Hepatocyte (in vitro differentiated cells): Measurements from ENCODE around the gene HSD17B14. TPM values are rescaled to one million over a fixed set of nuclear protein-coding genes. Genes with fewer than 3 reads are reported as not detected.

Experiments
- DNase-seq: peaks from one replicate; pipeline ENCODE4 v3.0.0-alpha.2; 2016; ENCODE audit warnings: low spot score
- H2AFZ ChIP-seq: fragments of 200-600 bp; sonication (generic); 2 replicates; pipeline ENCODE4 v1.6.0; 2016; ENCODE audit warnings: antibody characterized with exemption, mild to moderate bottlenecking
- H3K27ac ChIP-seq: fragments of 200-600 bp; sonication (generic); 2 replicates; pipeline ENCODE4 v1.5.1; 2016; ENCODE audit warnings: mild to moderate bottlenecking
- H3K27me3 ChIP-seq: fragments of 200-600 bp; sonication (generic); 2 replicates; pipeline ENCODE4 v1.6.1; 2016
- H3K36me3 ChIP-seq: fragments of 200-600 bp; sonication (generic); replicated peaks from 2 replicates; pipeline ENCODE4 v1.5.1; 2016; ENCODE audit warnings: low read depth; ENCODE audit not compliant: insufficient read depth
- H3K4me1 ChIP-seq: fragments of 200-600 bp; sonication (generic); 2 replicates; pipeline ENCODE4 v1.5.1; 2016; ENCODE audit warnings: mild to moderate bottlenecking, moderate library complexity; ENCODE audit not compliant: insufficient read depth
- H3K4me2 ChIP-seq: fragments of 200-600 bp; sonication (generic); 2 replicates; pipeline ENCODE4 v1.6.0; 2016
- H3K4me3 ChIP-seq: fragments of 200-600 bp; sonication (generic); 2 replicates; pipeline ENCODE4 v1.5.1; 2016; ENCODE audit warnings: mild to moderate bottlenecking
- H3K79me2 ChIP-seq: fragments of 200-600 bp; sonication (generic); 2 replicates; pipeline ENCODE4 v1.6.0; 2017; ENCODE audit warnings: mild to moderate bottlenecking
- H3K9me2 ChIP-seq: fragments of 200-600 bp; sonication (generic); replicated peaks from 2 replicates; pipeline ENCODE4 v1.6.0; 2017; ENCODE audit warnings: mild to moderate bottlenecking; ENCODE audit not compliant: insufficient read depth
- H3K9me3 ChIP-seq: fragments of 200-600 bp; sonication (generic); 2 replicates; pipeline ENCODE4 v1.5.1; 2016; ENCODE audit warnings: low read depth, mild to moderate bottlenecking
- H4K20me1 ChIP-seq: fragments of 200-600 bp; sonication (generic); 2 replicates; pipeline ENCODE4 v1.6.0; 2016; ENCODE audit warnings: mild to moderate bottlenecking; ENCODE audit not compliant: insufficient read depth, poor library complexity, severe bottlenecking
- CTCF ChIP-seq: fragments of 200-600 bp; sonication (generic); IDR thresholded peaks from 2 replicates; pipeline ENCODE4 v1.5.1; 2016; ENCODE audit warnings: antibody characterized with exemption, mild to moderate bottlenecking; ENCODE audit not compliant: poor library complexity
- EZH2 ChIP-seq: fragments of 200-600 bp; sonication (generic); IDR thresholded peaks from 2 replicates; pipeline ENCODE4 v1.6.1; 2016; ENCODE audit warnings: antibody characterized with exemption, mild to moderate bottlenecking, borderline replicate concordance
- EZH2phosphoT487 ChIP-seq: fragments of 200-600 bp; sonication (generic); IDR thresholded peaks from one replicate; pipeline ENCODE4 v1.6.1; 2018; ENCODE audit warnings: antibody characterized with exemption, mild to moderate bottlenecking, low read depth, moderate library complexity; ENCODE audit not compliant: unreplicated experiment, severe bottlenecking
- whole genome bisulfite sequencing: methylation state at CpG from one replicate; pipeline ENCODE4 v1.1.6; 2016; ENCODE audit warnings: low lambda C conversion rate; ENCODE audit errors: missing lambda C conversion rate; 5-methylcytosine and 5-hydroxymethylcytosine counted together
- polyA plus RNA-seq: library from polyadenylated mRNA; unstranded; fragments of >200 nt; fragmentation: Nextera tagmentation; extraction: Ambion mirVana; gene quantifications from 2 replicates; pipeline ENCODE4 v1.2.1, GENCODE V29; 2016
- total RNA-seq: library from RNA; depleted of rRNA; stranded (reverse); fragments of >200 nt; gene quantifications from 2 replicates; pipeline ENCODE4 v1.2.3, GENCODE V29; 2014

HSD17B14 gene
- total and polyA plus RNA-seq, 2 experiments from 2014 or later: 64.1 to 91.9 TPM

- Histone ChIP-seq H3K36me3 (no peaks in the 10 kb centered on the region), H2AFZ (peak overlapping the region; percentile 57), H4K20me1 (no peaks in the 10 kb centered on the region), H3K4me1 (peaks cover 31% of the 10 kb centered on the region), H3K4me2 (peak overlapping the region; percentile 81), H3K9me3 (no peaks in the 10 kb centered on the region), H3K9me2 (no peaks in the 10 kb centered on the region), H3K4me3 (peak overlapping the region; percentile 44), H3K27me3 (no peaks in the 10 kb centered on the region), H3K27ac (peak overlapping the region; percentile 87), H3K79me2 (peaks cover 6% of the 10 kb centered on the region)
- TF ChIP-seq EZH2phosphoT487 (no peak), CTCF (no peak), EZH2 (no peak)
- WGBS: 42% methylated on average over 7 of the region's 7 CpGs
- peak; percentile 7 for DNase-seq
Measured at GRCh38 chr19:48810151-48810550, 26.1 kb downstream of the HSD17B14 start.

GRCh38 chr19:48807590-48808308, 28.5 kb downstream of the HSD17B14 start:
- no peaks in the 10 kb centered on the region for H3K27me3 ChIP-seq
- H3K4me2 ChIP-seq: peak overlapping the region; percentile 70
- peaks cover 29% of the 10 kb centered on the region for H3K4me1 ChIP-seq
- H3K9me3 ChIP-seq: no peaks in the 10 kb centered on the region
- no peaks in the 10 kb centered on the region for H3K9me2 ChIP-seq
- H3K79me2 ChIP-seq: peaks cover 6% of the 10 kb centered on the region
- DNase-seq: peak; percentile 50
- H2AFZ ChIP-seq: no peak overlapping the region
- peak overlapping the region; percentile 90 for H3K27ac ChIP-seq
- no peak for TF ChIP-seq CTCF
- TF ChIP-seq EZH2phosphoT487: no peak
- TF ChIP-seq EZH2: no peak
- 77% methylated on average over 13 of the region's 13 CpGs for WGBS
- no peak overlapping the region for H3K4me3 ChIP-seq
- no peaks in the 10 kb centered on the region for H4K20me1 ChIP-seq
- H3K36me3 ChIP-seq: no peaks in the 10 kb centered on the region

- WGBS: 49% methylated on average over 16 of the region's 17 CpGs
- Histone ChIP-seq H3K27ac (peak overlapping the region; percentile 90), H3K4me1 (peaks cover 25% of the 10 kb centered on the region), H4K20me1 (no peaks in the 10 kb centered on the region), H3K36me3 (no peaks in the 10 kb centered on the region), H2AFZ (no peak overlapping the region), H3K4me2 (peak overlapping the region; percentile 70), H3K9me3 (no peaks in the 10 kb centered on the region), H3K27me3 (no peaks in the 10 kb centered on the region), H3K9me2 (no peaks in the 10 kb centered on the region), H3K4me3 (no peak overlapping the region), H3K79me2 (peaks cover 6% of the 10 kb centered on the region)
- TF ChIP-seq EZH2: no peak
- TF ChIP-seq EZH2phosphoT487: no peak
- no peak for TF ChIP-seq CTCF
- peak; percentile 87 for DNase-seq
Measured at GRCh38 chr19:48806818-48807589, 29.3 kb downstream of the HSD17B14 start.
